Right lobe of liver (tissue), 6 donors: ENCODE data around the gene PLCXD1. TPM values are rescaled to one million over a fixed set of nuclear protein-coding genes. Genes with fewer than 3 reads are reported as not detected.
A peak's percentile ranks its signal among the peaks of the same experiment; 100 is the strongest.
"Not testable (repeated sequence)": the region's sequence is repeated elsewhere in the genome, so short reads cannot be mapped to it uniquely, and the experiment has no call there.

Source experiments
- ATAC-seq, 4 donors: fragments of 200-7000 bp; cut with Tn5 transposase; one replicate each; pipeline ENCODE4 v1.9.1; 2020; ENCODE audit warnings: mild to moderate bottlenecking in 4 of 4, moderate library complexity in 4 of 4
- DNase-seq, 3 donors: peaks; one replicate each; pipeline ENCODE4 v3.0.0-alpha.2; 2020
- H3K27ac ChIP-seq, 3 donors: fragments of 200-600 bp; one replicate each; pipeline ENCODE4 v1.8.0; 2022
- H3K27me3 ChIP-seq, 2 donors: fragments of 200-600 bp; one replicate each; pipeline ENCODE4 v1.8.0; 2022
- H3K36me3 ChIP-seq, 4 donors: fragments of 200-600 bp; sonication (generic) in 1 of 4; one replicate each; pipeline versions ENCODE4 v1.5.1 to v1.8.0; 2017 to 2022; ENCODE audit warnings: control low read depth in 1 of 4
- H3K4me1 ChIP-seq, 4 donors: fragments of 200-600 bp; sonication (generic) in 1 of 4; one replicate each; pipeline versions ENCODE4 v1.5.1 to v1.8.0; 2017 to 2022; ENCODE audit warnings: control low read depth in 1 of 4
- H3K4me3 ChIP-seq, 3 donors: fragments of 200-600 bp; one replicate each; pipeline ENCODE4 v1.8.0; 2022
- H3K9me3 ChIP-seq, 4 donors: fragments of 200-600 bp; sonication (generic) in 1 of 4; one replicate each; pipeline versions ENCODE4 v1.5.1 to v1.8.0; 2017 to 2022; ENCODE audit warnings: control low read depth in 1 of 4
- CTCF ChIP-seq, 4 donors: fragments of 200-600 bp in 3 of 4; fragments of 450-650 bp in 1 of 4; IDR thresholded peaks; one replicate each; pipeline versions ENCODE4 v1.5.1 to v1.8.0; 2016 to 2022; ENCODE audit warnings: antibody characterized with exemption in 4 of 4, mild to moderate bottlenecking in 2 of 4
- POLR2A ChIP-seq: fragments of 450-650 bp; IDR thresholded peaks from one replicate; pipeline ENCODE4 v1.6.1; 2017; ENCODE audit warnings: antibody characterized with exemption, mild to moderate bottlenecking
- WGBS: methylation state at CpG from one replicate; pipeline ENCODE4 v1.1.6; 2018; ENCODE audit warnings: low coverage, low lambda C conversion rate; ENCODE audit not compliant: insufficient coverage; ENCODE audit errors: missing lambda C conversion rate; 5-methylcytosine and 5-hydroxymethylcytosine counted together
- intact Hi-C, 2 donors: fragments of 100-400 bp; cut with DNase I; formaldehyde crosslinking; loops; one replicate each; pipeline versions ENCODE4 v1.11.2 to v1.14.1; 2022
- total RNA-seq, 6 experiments: library from RNA; depleted of rRNA in 2 of 6; stranded (reverse); fragments of >200 nt in 2 of 6; fragmentation: NEBNext Ultra II Directional in 3 of 6; extraction: Animal tissue kit (Norgen Biotek cat#: 25700) in 3 of 6; gene quantifications; one replicate each; pipeline versions ENCODE4 v1.1.0 to v1.2.4, GENCODE V29; 2016 to 2023
- donor health status: DM: no; HTN: yes; CAD: no.
- donor health status: DM: no; HTN: no; CAD: no.
- donor health status: DM: no; HTN: no; CAD: no.
- donor health status: DM: no; HTN: yes; CAD: no.
- donor health status: DM: no; HTN: yes; CAD: no.

The PLCXD1 gene
- total RNA-seq, 6 experiments from 2014 or later, result 3.4 to 11.2 (median 5.1) TPM

GRCh38 chrX:261167-261918 lies 19.8 kb upstream of the PLCXD1 start:
- ATAC-seq (no peak), DNase-seq (peak in 1 of 3 donors; percentile 49)
- Histone ChIP-seq H3K27ac (peak overlapping the region in 2 of 3 donors; percentile 84 to 91), H3K4me1 (peaks cover 0 to 38% (median 14%) of the 10 kb centered on the region in 4 donors), H3K27me3 (no peaks in the 10 kb centered on the region), H3K9me3 (no peaks in the 10 kb centered on the region), H3K4me3 (no peak overlapping the region), H3K36me3 (no peaks in the 10 kb centered on the region)
- 70% methylated on average over 11 of the region's 32 CpGs for WGBS
- intact Hi-C loops, result no loop called here
- no peak for TF ChIP-seq CTCF (IDR thresholded peaks at IDR 0.05)
- TF ChIP-seq POLR2A, result no peak

GRCh38 chrX:261919-262352 lies 19.2 kb upstream of the PLCXD1 start:
- ATAC-seq (peak in 3 of 4 donors; percentile 1 to 5 (median 2)), DNase-seq (peak in 1 of 3 donors; percentile 37)
- Histone ChIP-seq H3K36me3 (no peaks in the 10 kb centered on the region), H3K4me3 (peak overlapping the region in 1 of 3 donors; percentile 31), H3K9me3 (no peaks in the 10 kb centered on the region), H3K27me3 (no peaks in the 10 kb centered on the region), H3K4me1 (peaks cover 0 to 38% (median 14%) of the 10 kb centered on the region in 4 donors), H3K27ac (peak overlapping the region in 2 of 3 donors; percentile 84 to 91)
- TF ChIP-seq CTCF (IDR thresholded peaks at IDR 0.05) (no peak), POLR2A (no peak)
- WGBS, result 36% methylated on average over 7 of the region's 12 CpGs
- intact Hi-C loops, result no loop called here

GRCh38 chrX:262381-262909 lies 18.7 kb upstream of the PLCXD1 start:
- peak overlapping the region in 1 of 3 donors; percentile 31 for H3K4me3 ChIP-seq
- WGBS, result 36% methylated on average over 10 of the region's 13 CpGs
- H3K36me3 ChIP-seq, result no peaks in the 10 kb centered on the region
- no peaks in the 10 kb centered on the region for H3K27me3 ChIP-seq
- H3K9me3 ChIP-seq, result no peaks in the 10 kb centered on the region
- intact Hi-C loops, result no loop called here
- TF ChIP-seq CTCF (IDR thresholded peaks at IDR 0.05) (no peak), POLR2A (no peak)
- DNase-seq (peak in 1 of 3 donors; percentile 61), ATAC-seq (peak; percentile 81 to 87 (median 86))
- peak overlapping the region; percentile 34 to 91 (median 84) for H3K27ac ChIP-seq
- peaks cover 0 to 38% (median 14%) of the 10 kb centered on the region in 4 donors for H3K4me1 ChIP-seq

GRCh38 chrX:264006-264405 lies 17.2 kb upstream of the PLCXD1 start:
- WGBS, result 84% methylated on average over 7 of the region's 16 CpGs
- Histone ChIP-seq H3K4me1 (peaks cover 0 to 38% (median 14%) of the 10 kb centered on the region in 4 donors), H3K27ac (peak overlapping the region in 2 of 3 donors; percentile 84 to 91)
- DNase-seq, result peak in 1 of 3 donors; percentile 42
- H3K4me3 ChIP-seq, intact Hi-C loops, H3K9me3 ChIP-seq, H3K36me3 ChIP-seq, ATAC-seq, H3K27me3 ChIP-seq: not testable (repeated sequence)
